Measurements from ENCODE around the gene COQ10A.
A peak's percentile ranks its signal among the peaks of the same experiment; 100 is the strongest.

The COQ10A gene

GRCh38 chr12:56224954-56225353 is 41.8 kb upstream of the COQ10A start:
- peaks cover 9% of the 10 kb centered on the region; the same call in 1 of the 2 replicates for H3K79me2 ChIP-seq (ENCODE audit: insufficient read depth, low read depth)
- H3K36me3 ChIP-seq (ENCODE audit: insufficient read depth) = no peaks in the 10 kb centered on the region
- peak overlapping the region; percentile 47; the same call in 1 of the 2 replicates for H3K9ac ChIP-seq
- H4K20me1 ChIP-seq (ENCODE audit: insufficient read depth) = no peaks in the 10 kb centered on the region
- no peaks in the 10 kb centered on the region for H3K27me3 ChIP-seq (ENCODE audit: insufficient read depth, low read depth)
- peak overlapping the region; percentile 93; the same call in 1 of the 2 replicates for H2AFZ ChIP-seq (ENCODE audit: low read depth)
- TF ChIP-seq CTCF (conservative IDR thresholded peaks at IDR 0.05; ENCODE audit: low read depth, low read length) = no peak
- H3K27ac ChIP-seq = no peak overlapping the region
- peaks cover 30% of the 10 kb centered on the region for H3K4me1 ChIP-seq (ENCODE audit: low read depth, poor library complexity, severe bottlenecking)
- peak overlapping the region; percentile 75 for H3K4me2 ChIP-seq
- H3K4me3 ChIP-seq (IDR thresholded peaks at IDR 0.05; ENCODE audit: insufficient read depth, low read depth, low read length) = peak overlapping the region; percentile 91

GRCh38 chr12:56229082-56229481 is 37.7 kb upstream of the COQ10A start:
- Histone ChIP-seq H3K36me3 (ENCODE audit: insufficient read depth) (no peaks in the 10 kb centered on the region), H3K4me2 (no peak overlapping the region), H3K4me1 (ENCODE audit: low read depth, poor library complexity, severe bottlenecking) (no peaks in the 10 kb centered on the region), H3K79me2 (ENCODE audit: insufficient read depth, low read depth) (no peaks in the 10 kb centered on the region), H3K9ac (no peak overlapping the region), H2AFZ (ENCODE audit: low read depth) (no peak overlapping the region), H3K4me3 (IDR thresholded peaks at IDR 0.05; ENCODE audit: insufficient read depth, low read depth, low read length) (no peak overlapping the region), H3K27me3 (ENCODE audit: insufficient read depth, low read depth) (no peaks in the 10 kb centered on the region), H4K20me1 (ENCODE audit: insufficient read depth) (no peaks in the 10 kb centered on the region), H3K27ac (no peak overlapping the region)
- no peak for TF ChIP-seq CTCF (conservative IDR thresholded peaks at IDR 0.05; ENCODE audit: low read depth, low read length)

- no peak within 1 kb of the TSS for H3K27ac ChIP-seq
- H3K79me2 ChIP-seq (ENCODE audit: insufficient read depth, low read depth) = no peaks in the 10 kb centered on the region
- no peak within 1 kb of the TSS for H3K4me3 ChIP-seq (IDR thresholded peaks at IDR 0.05; ENCODE audit: insufficient read depth, low read depth, low read length)
- no peaks in the 10 kb centered on the region for H3K4me1 ChIP-seq (ENCODE audit: low read depth, poor library complexity, severe bottlenecking)
- TF ChIP-seq CTCF (conservative IDR thresholded peaks at IDR 0.05; ENCODE audit: low read depth, low read length) = no peak
- H2AFZ ChIP-seq (ENCODE audit: low read depth) = no peak within 1 kb of the TSS
- H3K9ac ChIP-seq = no peak within 1 kb of the TSS
- no peaks in the 10 kb centered on the region for H4K20me1 ChIP-seq (ENCODE audit: insufficient read depth)
- no peaks in the 10 kb centered on the region for H3K36me3 ChIP-seq (ENCODE audit: insufficient read depth)
- H3K4me2 ChIP-seq = no peak within 1 kb of the TSS
- H3K27me3 ChIP-seq (ENCODE audit: insufficient read depth, low read depth) = no peaks in the 10 kb centered on the region
Observed at GRCh38 chr12:56229916-56230431, 36.8 kb upstream of the COQ10A start, which contains the start of gene SLC39A5. Gene SLC39A5 (plus strand): TSS chr12:56230051. CDS start chr12:56231275, 1,224 bp downstream.

GRCh38 chr12:56230432-56231183 is 36.1 kb upstream of the COQ10A start:
- Histone ChIP-seq H3K4me3 (IDR thresholded peaks at IDR 0.05; ENCODE audit: insufficient read depth, low read depth, low read length) (no peak overlapping the region), H3K79me2 (ENCODE audit: insufficient read depth, low read depth) (no peaks in the 10 kb centered on the region), H3K9ac (no peak overlapping the region), H3K4me2 (no peak overlapping the region), H3K4me1 (ENCODE audit: low read depth, poor library complexity, severe bottlenecking) (no peaks in the 10 kb centered on the region), H3K27ac (no peak overlapping the region), H4K20me1 (ENCODE audit: insufficient read depth) (no peaks in the 10 kb centered on the region), H2AFZ (ENCODE audit: low read depth) (no peak overlapping the region), H3K36me3 (ENCODE audit: insufficient read depth) (no peaks in the 10 kb centered on the region), H3K27me3 (ENCODE audit: insufficient read depth, low read depth) (no peaks in the 10 kb centered on the region)
- no peak for TF ChIP-seq CTCF (conservative IDR thresholded peaks at IDR 0.05; ENCODE audit: low read depth, low read length)
